Measurements from ENCODE around the gene SUPV3L1. TPM values are rescaled to one million over a fixed set of nuclear protein-coding genes. Genes with fewer than 3 reads are reported as not detected.
A peak's percentile ranks its signal among the peaks of the same experiment; 100 is the strongest.

SUPV3L1 gene
- total and polyA plus RNA-seq, 9 of the 15 experiments (the other 6 are each of a cell fraction or from before 2014, with no cell fraction given): 45.2 to 156 (median 92.6) TPM

GRCh38 chr10:69216577-69217118 lies 36.6 kb downstream of the SUPV3L1 start (continued):
- no peak for TF ChIP-seq POLR2H (tag; IDR thresholded peaks at IDR 0.05; ENCODE audit: low read depth)
- TF ChIP-seq MLLT1 (IDR thresholded peaks at IDR 0.05): no peak
- TF ChIP-seq NR4A1 (CRISPR knock-in tag; IDR thresholded peaks at IDR 0.05): no peak
- peak; percentile 79; the same call in 1 of the 2 replicates for TF ChIP-seq NR4A1 (tag; IDR thresholded peaks at IDR 0.05)

- Histone ChIP-seq H3K36me3 (ENCODE audit: control insufficient read depth, insufficient read depth, low read length) (no peaks in the 10 kb centered on the region), H3K4me1 (replicated peaks in 1 of 2; ENCODE audit: control insufficient read depth in 2 of 2, insufficient read depth in 2 of 2, low read length in 2 of 2) (peaks cover 6 to 39% of the 10 kb centered on the region in 2 experiments), H3K4me2 (ENCODE audit: insufficient read depth, low read length) (peak overlapping the region; percentile 1; the same call in 1 of the 2 replicates), H3K9me3 (replicated peaks; ENCODE audit: control insufficient read depth, insufficient read depth, low read depth, low read length) (no peaks in the 10 kb centered on the region), H3K79me2 (ENCODE audit: control insufficient read depth, insufficient read depth, low read length) (no peaks in the 10 kb centered on the region), H3K4me3 (no peak overlapping the region), H3K9ac (ENCODE audit: insufficient read depth in 1 of 2, low read depth in 2 of 2, low read length in 2 of 2) (no peak overlapping the region), H3K27ac (ENCODE audit: extremely low read depth, low read depth, low read length) (no peak overlapping the region; the same call in 2 of the 3 replicates), H2AFZ (ENCODE audit: low read depth, low read length) (peak overlapping the region; percentile 27), H4K20me1 (replicated peaks; ENCODE audit: control insufficient read depth, insufficient read depth, low read length) (no peaks in the 10 kb centered on the region), H3K27me3 (ENCODE audit: control insufficient read depth in 2 of 2, insufficient read depth in 2 of 2, low read length in 2 of 2) (no peaks in the 10 kb centered on the region), H3K9me1 (ENCODE audit: control insufficient read depth, insufficient read depth, low read length) (no peaks in the 10 kb centered on the region)
- in situ Hi-C loops (cut with MboI): no loop called here
- ATAC-seq: peak; percentile 65
- CTCF ChIA-PET (ENCODE audit: low intra/inter-chr PET ratio): no interaction called here
- intact Hi-C loops (cut with micrococcal nuclease): loop anchor here (2.0 to 5.0 kb wide), 2 partner anchors 95 to 124 kb away; partner anchors contain the start of gene VPS26A
- BruUV-seq (replicated peaks): no TSS peak
- POLR2A ChIA-PET: interaction anchor here (0.8 to 1.4 kb wide), 5 partner anchors 8 to 173 kb away, joined by 3 to 5 read pairs (median 4); no protein-coding TSS in a partner anchor
- DNase-seq (ENCODE audit: extremely low read depth in 1 of 4, low spot score in 3 of 4): peak in 1 of 4 experiments; percentile 53
- no peak for FAIRE-seq
- WGBS (ENCODE audit: insufficient coverage, low coverage, missing lambda C conversion rate): 26% methylated on average over 4 of the region's 4 CpGs
- TF ChIP-seq HOXB6 (CRISPR knock-in tag; IDR thresholded peaks at IDR 0.05; ENCODE audit: borderline replicate concordance) (no peak), ZNF354B (CRISPR knock-in tag; IDR thresholded peaks at IDR 0.05) (no peak), STAT5A (IDR thresholded peaks at IDR 0.05; ENCODE audit: borderline replicate concordance, low read length) (no peak), BHLHE40 (IDR thresholded peaks at IDR 0.05; ENCODE audit: low read length) (no peak), ZBTB17 (CRISPR knock-in tag; IDR thresholded peaks at IDR 0.05) (0 out of 2 replicates have a peak, but pooled peaks have one; percentile 35), ZNF583 (CRISPR knock-in tag; IDR thresholded peaks at IDR 0.05) (no peak), GTF3C2 (IDR thresholded peaks at IDR 0.05; ENCODE audit: borderline replicate concordance, extremely low read depth, insufficient read length) (no peak), MED1 (CRISPR knock-in tag; IDR thresholded peaks at IDR 0.05; ENCODE audit: borderline replicate concordance) (no peak), ZNF175 (CRISPR knock-in tag; IDR thresholded peaks at IDR 0.05; ENCODE audit: low read depth) (peak; percentile 86), YY1 (IDR thresholded peaks at IDR 0.05; ENCODE audit: borderline replicate concordance in 1 of 3, control insufficient read depth in 1 of 3, extremely low read depth in 1 of 3, insufficient read depth in 3 of 3, insufficient read length in 1 of 3, insufficient replicate concordance in 2 of 3, low read depth in 1 of 3, low read length in 2 of 3) (no peak), SMAD4 (CRISPR knock-in tag; conservative IDR thresholded peaks at IDR 0.05) (peak; percentile 82), ZFP30 (CRISPR knock-in tag; IDR thresholded peaks at IDR 0.05; ENCODE audit: borderline replicate concordance) (no peak)
Observed at GRCh38 chr10:69217119-69217754, 37.2 kb downstream of the SUPV3L1 start.

Measured in K562 (cell line).